Fibroblast of villous mesenchyme (primary cell): ENCODE results near the gene EXOC8. TPM values are rescaled to one million over a fixed set of nuclear protein-coding genes. Genes with fewer than 3 reads are reported as not detected.

Experiments
- DNase-seq: peaks from one replicate; pipeline ENCODE4 v3.0.0-alpha.2; 2010; ENCODE audit warnings: low read depth
- H3K4me3 ChIP-seq: 2 replicates; pipeline ENCODE4 v1.5.1; 2011; ENCODE audit warnings: low read depth, mild to moderate bottlenecking, low read length
- total RNA-seq: library from RNA; depleted of rRNA; stranded (reverse); fragments of >200 nt; gene quantifications from 2 replicates; pipeline ENCODE4 v1.2.3, GENCODE V29; 2012
- TF ChIP-seq, protein P1 (sequence below): IDR thresholded peaks from 2 replicates; pipeline ENCODE4 v1.5.1; 2012; ENCODE audit warnings: low read depth, mild to moderate bottlenecking, low read length; ENCODE audit not compliant: insufficient read depth

EXOC8 gene, protein sequence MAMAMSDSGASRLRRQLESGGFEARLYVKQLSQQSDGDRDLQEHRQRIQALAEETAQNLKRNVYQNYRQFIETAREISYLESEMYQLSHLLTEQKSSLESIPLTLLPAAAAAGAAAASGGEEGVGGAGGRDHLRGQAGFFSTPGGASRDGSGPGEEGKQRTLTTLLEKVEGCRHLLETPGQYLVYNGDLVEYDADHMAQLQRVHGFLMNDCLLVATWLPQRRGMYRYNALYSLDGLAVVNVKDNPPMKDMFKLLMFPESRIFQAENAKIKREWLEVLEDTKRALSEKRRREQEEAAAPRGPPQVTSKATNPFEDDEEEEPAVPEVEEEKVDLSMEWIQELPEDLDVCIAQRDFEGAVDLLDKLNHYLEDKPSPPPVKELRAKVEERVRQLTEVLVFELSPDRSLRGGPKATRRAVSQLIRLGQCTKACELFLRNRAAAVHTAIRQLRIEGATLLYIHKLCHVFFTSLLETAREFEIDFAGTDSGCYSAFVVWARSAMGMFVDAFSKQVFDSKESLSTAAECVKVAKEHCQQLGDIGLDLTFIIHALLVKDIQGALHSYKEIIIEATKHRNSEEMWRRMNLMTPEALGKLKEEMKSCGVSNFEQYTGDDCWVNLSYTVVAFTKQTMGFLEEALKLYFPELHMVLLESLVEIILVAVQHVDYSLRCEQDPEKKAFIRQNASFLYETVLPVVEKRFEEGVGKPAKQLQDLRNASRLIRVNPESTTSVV
- 13.9 and 21.2 TPM in 2 replicates for total RNA-seq

DNA sequence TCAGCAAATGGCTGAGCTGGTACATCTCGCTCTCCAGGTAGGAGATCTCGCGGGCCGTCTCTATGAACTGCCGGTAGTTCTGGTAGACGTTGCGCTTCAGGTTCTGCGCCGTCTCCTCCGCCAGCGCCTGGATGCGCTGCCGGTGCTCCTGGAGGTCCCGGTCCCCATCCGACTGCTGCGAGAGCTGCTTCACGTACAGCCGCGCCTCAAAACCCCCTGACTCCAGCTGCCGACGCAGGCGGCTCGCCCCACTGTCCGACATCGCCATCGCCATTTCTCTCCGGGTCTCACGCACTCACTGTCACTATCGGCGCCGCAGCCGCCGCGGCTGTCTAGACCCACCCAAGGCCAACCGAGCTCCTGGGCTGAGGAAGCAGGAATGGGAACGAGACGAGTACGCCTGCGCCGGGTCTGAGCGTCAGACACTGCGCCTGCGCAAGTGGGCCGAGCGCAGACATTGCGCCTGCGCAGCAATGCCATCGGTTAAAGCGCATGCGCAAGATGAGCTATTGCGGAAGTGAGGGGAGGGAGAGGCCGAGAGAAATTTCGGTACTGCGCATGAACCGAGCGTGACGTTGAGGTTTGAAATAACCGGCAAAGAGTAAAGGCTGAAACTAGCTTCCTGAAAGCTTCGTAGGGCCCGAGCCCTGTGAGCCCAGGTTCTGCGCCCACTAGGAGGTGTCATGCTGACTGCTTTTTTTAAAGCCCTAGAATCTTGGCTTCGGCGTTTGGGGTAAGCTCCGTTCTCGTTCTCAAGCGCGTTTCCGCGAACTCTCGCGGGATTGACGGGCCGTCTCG is at the start of gene EXOC8:
TSS of gene EXOC8 (minus strand) at position 381 of the 798 bp plus-strand sequence. CDS start at position 274, 107 bp downstream.
- peak; percentile 97 for DNase-seq
- TF ChIP-seq, protein P1, sequence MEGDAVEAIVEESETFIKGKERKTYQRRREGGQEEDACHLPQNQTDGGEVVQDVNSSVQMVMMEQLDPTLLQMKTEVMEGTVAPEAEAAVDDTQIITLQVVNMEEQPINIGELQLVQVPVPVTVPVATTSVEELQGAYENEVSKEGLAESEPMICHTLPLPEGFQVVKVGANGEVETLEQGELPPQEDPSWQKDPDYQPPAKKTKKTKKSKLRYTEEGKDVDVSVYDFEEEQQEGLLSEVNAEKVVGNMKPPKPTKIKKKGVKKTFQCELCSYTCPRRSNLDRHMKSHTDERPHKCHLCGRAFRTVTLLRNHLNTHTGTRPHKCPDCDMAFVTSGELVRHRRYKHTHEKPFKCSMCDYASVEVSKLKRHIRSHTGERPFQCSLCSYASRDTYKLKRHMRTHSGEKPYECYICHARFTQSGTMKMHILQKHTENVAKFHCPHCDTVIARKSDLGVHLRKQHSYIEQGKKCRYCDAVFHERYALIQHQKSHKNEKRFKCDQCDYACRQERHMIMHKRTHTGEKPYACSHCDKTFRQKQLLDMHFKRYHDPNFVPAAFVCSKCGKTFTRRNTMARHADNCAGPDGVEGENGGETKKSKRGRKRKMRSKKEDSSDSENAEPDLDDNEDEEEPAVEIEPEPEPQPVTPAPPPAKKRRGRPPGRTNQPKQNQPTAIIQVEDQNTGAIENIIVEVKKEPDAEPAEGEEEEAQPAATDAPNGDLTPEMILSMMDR: no peak
- peak within 1 kb of the TSS; percentile 98 for H3K4me3 ChIP-seq

DNA sequence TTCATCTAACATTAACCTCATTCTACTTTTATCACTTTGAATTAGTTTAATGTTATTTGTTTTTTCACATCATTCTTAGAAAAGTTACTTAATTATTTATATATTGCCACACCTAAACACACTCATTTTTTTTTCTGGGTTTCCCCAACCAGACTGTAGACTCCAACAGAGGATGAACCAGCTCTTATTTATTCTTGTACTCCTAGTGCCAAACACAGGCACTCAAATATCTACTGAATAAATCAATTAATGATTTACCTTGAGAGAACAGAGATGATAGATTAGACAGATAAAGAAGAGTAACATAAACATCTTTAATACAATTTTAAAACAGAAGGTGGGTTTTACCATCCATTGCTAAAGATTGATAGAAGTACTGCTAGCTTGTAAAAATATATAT is 48.8 kb upstream of the EXOC8 start:
- no peak overlapping the region for H3K4me3 ChIP-seq
- DNase-seq: no peak
- TF ChIP-seq, protein P1: no peak

DNA sequence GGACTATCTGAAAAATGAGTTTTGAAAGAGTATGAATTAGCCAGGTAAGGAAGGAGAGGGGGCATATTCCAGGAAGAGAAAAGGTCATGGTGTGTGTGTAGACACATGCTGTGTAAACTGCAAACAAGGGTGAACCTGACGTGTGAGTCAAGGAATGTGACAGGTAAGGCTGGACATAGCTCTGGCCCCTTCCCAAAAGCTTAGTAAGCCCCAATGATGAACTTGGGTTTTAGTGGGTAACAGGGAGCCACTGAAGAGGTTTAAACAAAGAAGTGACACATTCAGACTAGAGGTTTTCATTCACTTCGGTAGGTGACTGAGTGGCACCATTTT is 47.7 kb upstream of the EXOC8 start:
- H3K4me3 ChIP-seq: no peak overlapping the region
- TF ChIP-seq, protein P1: no peak
- no peak for DNase-seq

DNA sequence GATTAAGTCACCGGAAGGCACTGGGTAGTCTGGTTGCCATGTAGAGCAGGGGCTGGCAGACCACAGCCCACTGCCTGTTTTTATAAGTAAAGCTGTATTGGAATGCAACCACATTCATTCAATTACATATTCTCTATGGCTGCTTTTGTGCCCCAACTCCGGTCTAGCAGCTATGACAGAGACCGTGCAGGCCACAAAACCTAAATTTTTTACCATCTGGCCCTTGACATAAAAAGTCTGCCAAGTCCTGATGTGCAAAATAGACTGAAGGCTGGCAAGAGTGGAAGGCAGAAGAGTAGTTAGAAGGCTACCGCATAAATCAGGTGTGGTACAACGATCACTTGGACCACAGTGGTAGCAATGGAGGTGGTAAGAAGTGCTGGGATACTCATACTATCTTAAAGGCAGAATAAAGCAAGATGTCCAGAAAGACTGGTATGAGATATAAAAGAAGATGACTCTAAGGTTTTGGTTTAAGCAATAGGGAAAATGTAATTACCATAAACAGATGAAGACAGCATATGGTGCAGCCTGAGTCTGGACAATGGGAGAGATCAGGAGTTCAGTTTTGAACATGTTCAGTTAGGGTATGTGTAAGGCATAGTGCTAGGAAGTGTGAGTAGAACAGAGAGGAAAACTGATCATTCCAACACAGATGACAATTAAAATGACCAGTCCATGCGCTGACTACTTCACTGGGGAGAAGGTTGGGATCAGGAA is 47.2 kb upstream of the EXOC8 start:
- H3K4me3 ChIP-seq: no peak overlapping the region
- TF ChIP-seq, protein P1: no peak
- no peak for DNase-seq

DNA sequence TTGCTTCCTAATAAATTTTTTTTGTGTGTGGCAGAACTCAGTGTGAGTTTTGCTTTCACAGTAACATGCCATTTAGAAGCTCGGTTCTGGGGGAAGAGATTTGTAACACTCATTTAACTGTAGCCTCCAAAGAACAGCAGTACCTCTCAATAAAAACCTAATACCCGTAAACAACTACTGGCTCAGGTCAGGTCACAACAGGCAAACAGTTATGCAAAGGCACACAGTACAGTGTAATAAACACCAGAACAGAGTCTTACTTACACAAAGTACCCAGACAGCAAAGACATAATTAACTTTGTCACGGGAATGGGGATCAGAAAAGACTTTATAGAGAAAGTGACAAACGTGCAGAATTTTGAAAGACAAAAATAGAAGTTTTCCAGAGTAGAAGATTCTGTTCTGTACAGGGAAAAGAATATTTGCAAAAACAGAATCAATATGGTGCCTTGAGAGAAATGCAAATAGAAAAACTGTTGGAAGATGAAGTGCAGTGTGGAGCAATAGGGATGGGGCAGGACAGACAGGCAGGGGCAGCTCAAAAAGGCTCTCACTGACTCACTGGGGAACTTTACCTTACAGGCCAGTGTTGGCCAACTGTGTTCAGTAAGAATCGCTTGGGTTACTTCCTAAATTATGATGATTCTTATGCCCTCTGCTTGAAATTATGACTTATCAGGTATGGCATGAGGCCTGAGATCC is 45.7 kb upstream of the EXOC8 start:
- DNase-seq: no peak
- TF ChIP-seq, protein P1: no peak

DNA sequence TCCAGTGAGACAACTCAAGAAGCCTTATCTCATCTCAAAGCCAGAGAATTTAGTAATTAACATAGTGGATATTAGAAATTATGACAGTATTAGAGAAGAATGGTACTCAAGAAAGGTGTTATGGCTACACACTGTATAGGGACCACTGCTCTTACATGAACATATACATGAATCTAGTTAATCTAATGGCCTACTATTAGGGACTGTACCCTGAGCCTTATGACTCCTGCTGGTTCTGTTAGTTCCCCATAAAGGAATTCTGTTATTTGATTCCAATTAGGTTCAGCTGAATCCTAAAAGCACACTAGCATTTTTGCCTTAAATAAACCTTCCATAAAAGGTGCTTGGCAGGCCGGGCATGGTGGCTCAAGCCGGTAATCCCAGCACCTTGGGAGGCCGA is 44.8 kb upstream of the EXOC8 start:
- DNase-seq: no peak
- TF ChIP-seq, protein P1: no peak
- H3K4me3 ChIP-seq: no peak overlapping the region

More for the DNA sequence above, 45.7 kb upstream of the EXOC8 start:
- H3K4me3 ChIP-seq: no peak overlapping the region
